GM21526 (cell line): ENCODE data around the gene ZNF750.

Experiments used
- ATAC-seq: cut with Tn5 transposase; IDR thresholded peaks from one replicate; pipeline ENCODE4 v1.9.1; 2021; ENCODE audit warnings: moderate library complexity; ENCODE audit not compliant: unreplicated experiment, low FRiP score

Gene ZNF750

DNA sequence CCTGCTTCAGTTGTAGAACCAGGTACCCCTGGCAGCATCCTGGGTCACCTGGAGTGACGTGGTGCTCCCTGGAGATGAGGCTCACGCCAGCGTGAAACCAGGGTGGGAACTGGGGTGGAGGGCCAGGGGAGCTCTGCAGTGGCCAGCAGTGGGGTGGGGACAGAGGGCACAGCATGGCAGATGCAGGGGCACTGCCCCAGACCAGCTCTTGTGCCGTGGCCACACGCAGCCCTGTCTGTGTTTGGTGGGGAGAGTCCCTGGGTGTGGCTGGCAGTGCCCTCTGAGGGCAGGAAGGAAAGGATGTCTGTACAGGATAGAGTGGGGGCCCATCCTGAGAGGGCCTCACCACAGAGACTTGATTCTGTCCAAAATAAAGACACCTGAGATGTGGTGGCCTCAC lies 24.5 kb downstream of the ZNF750 start:
- ATAC-seq: no peak

- no peak for ATAC-seq
These were observed 25.0 kb downstream of the ZNF750 start for GRCh38 chr17:82814834-82815233.

GRCh38 chr17:82813299-82814051 lies 26.3 kb downstream of the ZNF750 start:
- no peak for ATAC-seq

DNA sequence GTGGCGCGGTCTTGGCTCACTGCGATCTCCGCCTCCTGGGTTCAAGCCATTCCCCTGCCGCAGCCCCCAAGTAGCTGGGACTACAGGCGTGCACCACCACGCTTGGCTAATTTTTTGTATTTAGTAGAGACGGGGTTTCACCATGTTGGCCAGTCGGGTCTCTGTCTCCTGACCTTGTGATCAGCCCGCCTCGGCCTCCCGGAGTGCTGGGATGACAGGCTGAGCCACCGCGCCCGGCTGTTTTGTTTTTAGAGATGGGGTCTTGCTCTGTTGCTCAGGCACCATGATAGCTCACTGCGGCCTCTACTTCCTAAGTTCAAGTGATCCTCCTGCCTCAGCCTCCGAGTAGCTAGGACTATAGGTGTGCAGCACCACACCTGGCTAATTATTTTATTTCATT lies 27.2 kb downstream of the ZNF750 start:
- no peak for ATAC-seq

- no peak for ATAC-seq
These were observed 27.8 kb downstream of the ZNF750 start for GRCh38 chr17:82812058-82812457.

DNA sequence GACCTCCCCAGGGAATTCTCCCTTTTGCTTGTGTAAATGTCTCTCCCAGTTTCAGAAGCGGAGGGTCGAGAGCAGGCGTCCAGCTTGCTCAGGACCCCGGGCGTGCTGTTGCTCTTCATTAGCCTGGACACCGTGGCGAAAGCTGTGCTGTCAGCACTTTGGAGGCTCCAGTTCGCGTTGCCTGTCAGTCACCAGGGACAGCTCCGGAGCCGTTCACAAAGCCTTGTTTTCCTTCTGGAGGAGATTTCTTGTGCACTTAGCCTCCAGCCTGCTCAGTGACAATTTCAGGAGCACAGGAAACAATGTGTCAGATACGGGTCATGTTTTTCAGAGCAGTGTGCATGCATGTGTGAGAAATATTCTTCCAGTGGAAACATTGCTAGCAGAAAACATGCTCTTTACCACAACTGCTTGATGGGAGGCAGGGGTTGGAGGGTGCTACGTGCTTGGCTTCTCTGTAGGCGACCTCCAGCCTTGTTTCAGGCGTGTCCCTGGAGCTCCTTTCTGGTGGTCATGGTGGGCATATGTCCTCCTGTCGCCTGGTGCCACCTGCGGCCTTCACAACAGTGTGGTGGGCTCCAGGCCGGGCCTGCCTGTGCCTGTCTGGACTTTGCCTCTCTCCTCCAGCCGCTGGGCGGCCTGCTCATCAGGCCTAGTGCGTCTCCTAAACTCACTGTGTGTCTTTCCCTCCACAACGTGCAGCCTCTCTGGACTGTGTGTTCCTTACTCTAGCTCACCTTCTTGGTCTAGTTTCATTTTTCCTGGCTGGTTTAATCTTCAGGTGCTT lies 29.0 kb downstream of the ZNF750 start:
- no peak for ATAC-seq

DNA sequence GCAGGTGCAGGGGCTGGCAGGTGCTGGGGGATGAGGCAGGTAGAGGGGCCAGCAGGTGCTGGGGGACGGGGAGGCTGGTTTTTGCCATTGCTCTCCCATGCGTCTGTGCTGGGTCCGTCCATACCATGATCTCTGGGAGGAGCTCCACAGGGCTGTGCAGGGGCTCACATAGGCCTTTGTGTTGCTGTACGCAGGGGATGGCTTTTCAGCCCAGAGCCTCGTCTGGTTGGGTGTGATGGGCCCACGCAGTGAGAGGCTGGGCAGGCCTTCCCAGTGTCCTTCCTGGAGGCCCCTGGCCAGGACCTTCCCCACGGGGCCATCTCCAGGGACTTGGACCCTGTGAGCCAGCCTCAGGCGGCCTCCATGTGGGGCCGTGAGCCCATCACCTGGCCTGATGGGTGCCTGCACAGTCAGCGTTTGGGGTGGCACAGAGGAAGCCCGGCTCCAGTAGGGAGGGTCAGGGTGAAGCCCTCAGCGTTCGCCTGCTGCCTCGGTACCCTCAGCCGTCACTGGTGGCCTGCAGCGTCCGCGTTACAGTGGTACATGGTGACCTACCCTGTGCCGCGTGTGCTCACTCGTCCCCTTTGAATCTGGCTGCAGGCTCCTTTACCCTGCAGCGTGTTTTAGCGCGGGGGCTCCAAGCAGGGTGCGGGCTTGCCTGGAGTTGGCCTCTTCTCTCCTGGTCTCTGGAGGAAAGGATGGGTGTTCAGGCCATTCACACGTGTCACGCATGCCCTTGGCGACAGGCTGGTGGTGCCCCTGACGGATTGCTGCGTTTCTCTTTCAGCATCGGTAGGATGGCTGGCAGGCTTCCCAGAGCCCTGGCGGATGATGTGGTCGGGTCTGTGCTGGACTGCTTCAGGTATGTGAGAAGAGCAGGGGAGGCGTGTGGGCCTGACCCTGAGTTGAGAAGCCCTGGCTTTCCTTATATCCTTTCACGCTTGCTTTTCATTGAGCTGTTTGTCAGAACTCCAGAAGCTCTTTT lies 30.6 kb downstream of the ZNF750 start:
- no peak for ATAC-seq

DNA sequence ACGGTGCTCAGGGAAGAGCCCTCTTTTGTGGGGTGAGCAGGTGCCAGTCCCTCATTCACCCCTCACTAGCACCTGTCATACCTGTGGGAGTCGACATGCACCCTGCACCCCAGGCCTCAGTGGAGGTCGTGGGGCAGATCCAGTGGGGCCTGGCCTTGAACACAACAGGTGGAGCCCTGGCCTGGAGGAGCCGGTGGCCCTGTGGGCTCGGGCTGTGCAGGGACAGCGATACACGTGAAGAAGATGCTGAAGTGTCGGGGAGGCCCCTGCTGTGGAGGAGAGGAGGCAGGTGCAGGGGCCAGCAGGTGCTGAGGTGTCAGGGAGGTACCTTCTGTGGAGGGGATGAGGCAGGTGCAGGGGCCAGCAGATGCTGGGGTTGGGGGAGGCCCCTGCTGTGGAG lies 31.8 kb downstream of the ZNF750 start:
- no peak for ATAC-seq

- no peak for ATAC-seq
These were observed 32.3 kb downstream of the ZNF750 start for GRCh38 chr17:82807562-82807961.

GRCh38 chr17:82807101-82807500 lies 32.7 kb downstream of the ZNF750 start:
- ATAC-seq: no peak

DNA sequence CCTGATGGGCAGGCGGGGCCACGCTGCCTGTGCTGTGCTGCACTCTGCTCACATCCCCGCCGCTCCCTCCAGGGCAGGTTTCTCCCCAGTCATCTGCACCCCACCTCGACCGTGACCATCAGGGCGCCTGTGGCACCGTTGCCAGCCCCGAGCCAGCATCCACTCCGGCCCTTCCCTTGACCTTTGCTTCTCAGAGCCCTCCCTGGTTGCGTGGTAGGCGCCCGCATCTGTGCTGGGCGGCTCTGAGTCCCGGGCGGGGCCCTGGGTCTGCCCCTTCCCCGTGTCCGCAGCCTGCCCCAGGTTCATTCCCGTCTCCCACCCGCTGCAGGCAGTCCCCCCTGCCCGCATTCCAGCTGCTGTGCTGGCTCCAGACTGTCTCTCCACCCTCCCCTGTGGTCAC lies 33.2 kb downstream of the ZNF750 start:
- ATAC-seq: no peak

DNA sequence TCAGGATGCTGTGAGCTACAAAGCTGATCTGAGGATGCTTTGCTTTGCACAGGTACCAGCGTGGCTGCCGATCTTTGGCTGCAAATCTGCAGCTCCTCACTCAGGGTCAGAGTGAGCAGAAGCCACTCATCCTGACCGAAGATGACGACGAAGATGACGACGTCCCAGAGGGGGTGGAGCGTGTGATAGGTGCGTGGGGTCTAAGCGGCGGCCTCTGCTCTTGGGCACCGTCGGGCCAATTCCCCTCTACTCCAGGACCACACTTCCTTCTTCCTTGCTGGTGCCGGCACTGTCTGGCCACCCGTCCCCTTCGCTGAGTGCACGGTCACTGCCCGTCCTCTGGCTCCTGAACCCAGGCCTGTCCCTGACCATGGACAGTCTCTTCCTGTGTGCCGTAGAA lies 34.0 kb downstream of the ZNF750 start:
- ATAC-seq: no peak

- ATAC-seq: no peak
These were observed 34.6 kb downstream of the ZNF750 start for GRCh38 chr17:82805254-82805653.

DNA sequence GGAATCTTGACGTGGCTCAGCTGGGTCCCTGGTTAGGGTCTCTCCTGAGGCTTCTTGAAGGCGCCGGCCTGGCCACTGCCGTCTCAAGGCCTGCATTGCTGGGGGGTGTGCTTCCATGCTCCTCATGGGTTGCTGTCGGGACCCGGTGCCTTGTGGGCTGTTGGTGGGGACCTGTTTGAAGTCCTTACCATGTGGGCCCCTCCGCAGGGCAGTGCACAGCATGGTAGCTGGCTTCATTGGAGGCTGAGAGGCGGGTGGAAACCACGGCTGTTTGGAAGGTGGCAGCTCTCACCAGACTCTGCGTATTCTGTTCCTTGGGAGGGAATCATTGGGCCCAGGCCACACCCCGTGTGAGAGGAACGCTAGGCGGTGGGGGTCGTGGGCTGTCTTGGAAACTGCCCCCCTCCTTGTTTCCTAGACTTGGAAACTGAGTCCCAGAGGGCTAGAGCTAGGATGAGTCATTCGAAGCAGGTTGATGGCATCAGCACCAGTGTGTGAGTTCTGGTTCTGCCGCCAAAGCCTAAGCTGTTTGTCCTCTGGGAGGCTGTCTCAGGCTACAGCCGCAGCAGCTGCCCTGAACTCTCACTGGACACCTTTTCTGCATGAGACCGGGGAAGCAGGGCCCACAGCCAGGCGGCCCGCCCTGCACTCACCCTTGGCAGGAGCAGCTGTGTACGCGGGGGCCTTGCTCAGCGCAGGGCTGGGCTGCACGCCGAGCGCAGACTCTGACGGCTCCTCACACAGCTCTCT lies 35.2 kb downstream of the ZNF750 start:
- ATAC-seq: no peak

DNA sequence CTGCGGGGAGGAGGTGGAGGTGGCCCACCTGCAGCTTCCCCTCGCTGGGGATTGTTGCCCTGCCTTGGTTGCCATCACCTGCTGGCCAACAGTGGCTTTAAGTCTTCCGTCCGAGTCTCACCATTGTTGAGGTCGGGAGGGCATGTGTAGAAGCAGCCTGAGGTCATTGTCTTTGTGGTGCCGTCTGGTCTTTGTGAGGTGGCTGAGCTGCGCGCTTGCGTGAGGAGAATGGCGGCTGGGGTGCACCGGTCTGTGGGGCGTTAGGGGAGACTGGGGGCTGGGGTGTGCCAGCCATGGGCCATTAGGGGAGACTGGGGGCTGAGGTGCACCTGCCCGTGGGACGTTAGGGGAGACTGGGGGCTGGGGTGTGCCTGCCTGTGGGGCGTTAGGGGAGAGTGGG lies 36.2 kb downstream of the ZNF750 start:
- no peak for ATAC-seq

DNA sequence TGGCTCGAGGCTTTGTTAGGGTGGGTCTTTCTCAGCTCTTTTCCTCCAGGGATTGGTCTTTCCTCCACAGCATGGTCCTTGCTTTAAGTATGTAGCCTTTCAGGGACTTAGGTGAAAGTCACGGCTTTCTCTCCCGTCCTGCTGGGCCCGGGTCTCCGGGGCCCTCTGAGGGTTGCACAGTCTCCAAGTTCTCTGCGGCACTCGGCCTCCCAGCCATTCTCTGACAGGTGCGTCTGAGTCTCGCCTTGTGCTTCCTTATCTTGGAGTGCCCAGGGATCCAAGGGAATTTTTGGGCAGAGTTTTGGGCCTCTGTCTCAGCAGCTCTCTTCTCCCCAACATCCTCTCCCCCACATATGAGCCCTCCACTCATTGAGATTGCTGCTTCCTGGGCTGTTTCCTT lies 36.6 kb downstream of the ZNF750 start:
- ATAC-seq: no peak

DNA sequence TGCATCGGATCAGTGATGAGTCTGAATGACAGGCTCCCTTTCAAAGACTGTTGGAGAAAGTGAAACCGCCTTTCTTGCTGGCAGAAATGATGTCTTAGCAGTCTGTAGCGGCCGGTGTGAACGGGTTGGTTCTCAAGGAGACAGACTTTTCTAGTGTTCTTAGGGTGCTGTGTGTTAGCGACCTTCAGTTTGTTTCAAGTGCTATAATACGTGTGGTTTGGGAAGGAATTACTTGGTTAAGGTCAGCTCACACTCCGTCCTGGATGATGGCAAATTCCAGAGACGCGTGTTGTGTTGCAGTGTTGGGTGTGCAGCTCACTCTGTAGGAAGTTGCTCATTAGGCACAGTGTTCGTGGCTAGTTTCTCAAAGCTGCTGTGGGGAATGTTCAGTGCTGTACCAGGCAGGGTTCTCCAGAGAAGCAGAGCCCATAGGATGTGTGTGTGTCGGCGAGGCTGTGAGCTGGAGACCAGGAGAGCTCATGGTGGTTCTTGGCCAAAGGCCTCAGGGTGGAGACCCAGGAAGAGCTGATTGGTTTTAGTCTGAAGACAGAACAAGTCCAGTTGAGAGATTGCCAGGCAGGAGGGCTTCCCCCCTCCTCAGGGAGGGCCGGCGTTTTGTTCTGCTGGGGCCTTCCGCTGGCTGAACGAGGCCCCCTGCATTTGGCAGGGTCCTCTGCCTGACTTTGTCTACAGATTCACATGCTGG lies 37.6 kb downstream of the ZNF750 start:
- ATAC-seq: no peak

DNA sequence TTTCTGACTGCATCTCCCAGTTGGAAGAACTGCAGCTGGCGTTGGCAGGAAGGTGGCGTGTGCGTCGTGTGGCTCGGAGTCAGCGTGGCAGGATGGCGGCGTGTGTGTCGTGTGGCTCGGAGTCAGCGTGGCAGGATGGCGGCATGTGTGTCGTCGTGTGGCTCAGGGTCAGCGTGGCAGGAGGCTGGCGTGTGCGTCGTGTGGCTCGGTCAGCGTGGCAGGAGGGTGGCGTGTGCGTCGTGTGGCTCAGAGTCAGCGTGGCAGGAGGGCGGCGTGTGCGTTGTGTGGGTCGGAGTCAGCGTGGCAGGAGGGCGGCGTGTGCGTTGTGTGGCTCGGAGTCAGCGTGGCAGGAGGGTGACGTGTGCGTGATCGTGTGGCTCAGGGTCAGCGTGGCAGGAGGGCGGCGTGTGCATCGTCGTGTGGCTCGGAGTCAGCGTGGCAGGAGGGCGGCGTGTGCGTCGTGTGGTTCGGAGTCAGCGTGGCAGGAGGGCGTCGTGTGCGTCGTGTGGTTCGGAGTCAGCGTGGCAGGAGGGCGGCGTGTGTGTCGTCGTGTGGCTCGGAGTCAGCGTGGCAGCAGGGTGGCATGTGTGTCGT lies 38.3 kb downstream of the ZNF750 start:
- ATAC-seq: no peak

- ATAC-seq: no peak
These were observed 38.9 kb downstream of the ZNF750 start for GRCh38 chr17:82800885-82801284.
